ENCODE data around the gene PRKG1.

DNA sequence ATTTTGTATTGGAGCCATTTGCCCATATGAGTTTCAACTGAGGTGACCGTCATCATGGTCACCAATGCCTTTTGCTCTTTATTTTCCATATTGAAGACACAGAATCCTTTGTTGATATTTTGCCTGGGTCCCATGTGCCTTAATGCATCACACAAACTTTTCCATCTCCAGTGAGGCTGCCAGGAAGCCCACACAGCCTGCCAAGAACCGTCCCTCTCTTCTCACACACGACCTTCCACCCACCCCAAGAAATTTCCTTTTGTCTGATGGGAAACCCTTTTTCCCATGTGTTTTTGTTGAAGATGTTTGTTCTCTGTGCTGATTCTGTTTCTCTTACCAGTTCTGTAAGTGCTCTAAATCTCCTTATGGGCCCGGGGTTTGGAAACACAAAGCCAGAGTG is 456.3 kb downstream of the PRKG1 start:
- TF ChIP-seq CTCF (IDR thresholded peaks at IDR 0.05; ENCODE audit: control extremely low read depth in 1 of 3, insufficient read depth in 1 of 3, low read depth in 1 of 3, low read length in 3 of 3) (no peak), SRF (IDR thresholded peaks at IDR 0.05; ENCODE audit: low read depth, low read length) (no peak), CBX8 (IDR thresholded peaks at IDR 0.05; ENCODE audit: borderline replicate concordance, low read depth, low read length) (no peak), TCF12 (IDR thresholded peaks at IDR 0.05; ENCODE audit: low read depth, low read length) (no peak), HDAC2 (IDR thresholded peaks at IDR 0.05; ENCODE audit: borderline replicate concordance in 1 of 2, low read depth in 2 of 2, low read length in 2 of 2) (no peak), CHD2 (IDR thresholded peaks at IDR 0.05; ENCODE audit: low read length) (no peak), SIN3A (conservative IDR thresholded peaks at IDR 0.05 in 1 of 2, IDR thresholded peaks at IDR 0.05 in 1 of 2; ENCODE audit: low read depth in 1 of 2, low read length in 2 of 2) (no peak), EZH2 (IDR thresholded peaks at IDR 0.05; ENCODE audit: low read depth, low read length, severe bottlenecking) (no peak), SP4 (IDR thresholded peaks at IDR 0.05; ENCODE audit: low read length) (no peak), TAF1 (IDR thresholded peaks at IDR 0.05; ENCODE audit: low read depth, low read length) (no peak)
- TF ChIP-seq, protein P1, sequence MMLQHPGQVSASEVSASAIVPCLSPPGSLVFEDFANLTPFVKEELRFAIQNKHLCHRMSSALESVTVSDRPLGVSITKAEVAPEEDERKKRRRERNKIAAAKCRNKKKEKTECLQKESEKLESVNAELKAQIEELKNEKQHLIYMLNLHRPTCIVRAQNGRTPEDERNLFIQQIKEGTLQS (IDR thresholded peaks at IDR 0.05; ENCODE audit: insufficient read depth, low read depth, low read length): no peak
- TF ChIP-seq, protein P2, sequence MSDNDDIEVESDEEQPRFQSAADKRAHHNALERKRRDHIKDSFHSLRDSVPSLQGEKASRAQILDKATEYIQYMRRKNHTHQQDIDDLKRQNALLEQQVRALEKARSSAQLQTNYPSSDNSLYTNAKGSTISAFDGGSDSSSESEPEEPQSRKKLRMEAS (IDR thresholded peaks at IDR 0.05): no peak

Measured in H1 (cell line).